BJ (cell line): ENCODE data around the gene ROR2. TPM values are rescaled to one million over a fixed set of nuclear protein-coding genes. Genes with fewer than 3 reads are reported as not detected.

ENCODE experiments used
- CTCF ChIA-PET: fragments of 350-600 bp; formaldehyde crosslinking; extraction: SDS; loops from one replicate; lab custom pipeline; 2021; ENCODE audit warnings: antibody characterized with exemption, inconsistent platforms; lab: Yijun Ruan, JAX
- POLR2A ChIA-PET: fragments of 300-600 bp; sonication (Branson Sonifier 250); formaldehyde crosslinking; extraction: SDS; loops from one replicate; lab custom pipeline; 2021; ENCODE audit warnings: antibody characterized with exemption; lab: Charles Lee
- DNase-seq: peaks from one replicate; pipeline ENCODE4 v3.0.0-alpha.2; 2011; ENCODE audit warnings: low read depth
- H3K27me3 ChIP-seq: 2 replicates; pipeline ENCODE4 v1.6.0; 2011; ENCODE audit warnings: low read length; ENCODE audit not compliant: control insufficient read depth, insufficient read depth
- H3K36me3 ChIP-seq: 2 replicates; pipeline ENCODE4 v1.5.1; 2011; ENCODE audit warnings: low read length; ENCODE audit not compliant: control insufficient read depth, insufficient read depth
- H3K4me3 ChIP-seq: 2 replicates; pipeline ENCODE4 v1.5.1; 2011; ENCODE audit warnings: low read depth, mild to moderate bottlenecking, control low read depth, low read length
- CTCF ChIP-seq: IDR thresholded peaks from 2 replicates; pipeline ENCODE4 v1.5.1; 2011; ENCODE audit warnings: low read depth, mild to moderate bottlenecking, control low read depth, inconsistent platforms, low read length, moderate library complexity; ENCODE audit not compliant: insufficient read depth
- polyA plus RNA-seq: library from polyadenylated mRNA; depleted of rRNA; stranded (reverse); fragments of >200 nt; gene quantifications from 2 replicates; pipeline ENCODE4 v1.2.3, GENCODE V29; 2011

The ROR2 gene
- polyA plus RNA-seq, 1 experiment, result 1.1 TPM

GRCh38 chr9:91894536-91894935 lies 55.5 kb downstream of the ROR2 start:
- DNase-seq, result no peak
- H3K27me3 ChIP-seq, result no peaks in the 10 kb centered on the region
- TF ChIP-seq CTCF, result no peak
- POLR2A ChIA-PET, result no interaction called here
- no peak overlapping the region for H3K4me3 ChIP-seq
- CTCF ChIA-PET, result interaction anchor here (0.8 to 1.1 kb wide), 2 partner anchors 28 to 118 kb away, joined by 3 read pairs; no protein-coding TSS in a partner anchor
- no peaks in the 10 kb centered on the region for H3K36me3 ChIP-seq

- no peak for DNase-seq
- H3K4me3 ChIP-seq, result no peak overlapping the region
- H3K36me3 ChIP-seq, result no peaks in the 10 kb centered on the region
- no peaks in the 10 kb centered on the region for H3K27me3 ChIP-seq
- ChIA-PET POLR2A (no interaction called here), CTCF (interaction anchor here (0.8 to 1.1 kb wide), 2 partner anchors 28 to 117 kb away, joined by 3 read pairs; no protein-coding TSS in a partner anchor)
- TF ChIP-seq CTCF, result no peak
Observed at GRCh38 chr9:91894023-91894422, 56.0 kb downstream of the ROR2 start.

GRCh38 chr9:91891915-91892314 lies 58.1 kb downstream of the ROR2 start:
- Histone ChIP-seq H3K36me3 (no peaks in the 10 kb centered on the region), H3K27me3 (no peaks in the 10 kb centered on the region; the same call in 1 of the 2 replicates), H3K4me3 (no peak overlapping the region)
- POLR2A ChIA-PET, result no interaction called here
- no peak for TF ChIP-seq CTCF
- no peak for DNase-seq
- CTCF ChIA-PET, result no interaction called here

GRCh38 chr9:91890662-91891061 lies 59.4 kb downstream of the ROR2 start:
- ChIA-PET CTCF (no interaction called here), POLR2A (no interaction called here)
- Histone ChIP-seq H3K27me3 (no peaks in the 10 kb centered on the region; the same call in 1 of the 2 replicates), H3K4me3 (no peak overlapping the region), H3K36me3 (no peaks in the 10 kb centered on the region)
- DNase-seq, result no peak
- no peak for TF ChIP-seq CTCF

GRCh38 chr9:91889161-91889911 lies 60.7 kb downstream of the ROR2 start:
- no peak overlapping the region for H3K4me3 ChIP-seq
- H3K36me3 ChIP-seq, result no peaks in the 10 kb centered on the region
- ChIA-PET CTCF (no interaction called here), POLR2A (no interaction called here)
- DNase-seq, result no peak
- no peak for TF ChIP-seq CTCF
- H3K27me3 ChIP-seq, result no peaks in the 10 kb centered on the region; the same call in 1 of the 2 replicates
